ENCODE measurements around the gene C12orf76.

DNA sequence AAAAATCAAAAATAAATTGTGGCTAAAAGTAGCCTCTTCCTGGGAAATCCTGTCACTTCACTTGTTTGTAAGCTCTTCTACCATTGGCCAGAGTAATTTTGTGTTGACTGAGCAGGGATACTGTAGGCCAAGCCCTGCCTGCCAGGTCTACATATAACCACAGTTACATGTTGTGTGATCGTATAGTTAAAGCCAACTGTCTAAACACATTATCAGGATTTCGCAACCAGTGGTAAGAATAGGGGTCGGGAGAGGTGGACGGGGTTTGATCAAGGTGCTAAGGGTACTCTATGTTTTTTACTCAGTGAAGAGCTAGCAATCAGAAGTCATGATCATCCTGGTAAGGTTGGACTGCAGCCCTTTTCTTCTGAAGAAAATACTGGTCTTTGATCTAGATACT is 35.7 kb downstream of the C12orf76 start:
- TF ChIP-seq, protein P1, sequence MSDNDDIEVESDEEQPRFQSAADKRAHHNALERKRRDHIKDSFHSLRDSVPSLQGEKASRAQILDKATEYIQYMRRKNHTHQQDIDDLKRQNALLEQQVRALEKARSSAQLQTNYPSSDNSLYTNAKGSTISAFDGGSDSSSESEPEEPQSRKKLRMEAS (IDR thresholded peaks at IDR 0.05) = no peak
- no peak for TF ChIP-seq PBX3 (IDR thresholded peaks at IDR 0.05)
- no peak for TF ChIP-seq CTCF (IDR thresholded peaks at IDR 0.05)
- no peak for TF ChIP-seq ZFP36 (IDR thresholded peaks at IDR 0.05; ENCODE audit: borderline replicate concordance, partially characterized antibody)
- no peak for TF ChIP-seq JUN (IDR thresholded peaks at IDR 0.05)
- no peak for TF ChIP-seq POLR2A (IDR thresholded peaks at IDR 0.05; ENCODE audit: low read length)
- TF ChIP-seq EHF (CRISPR knock-in tag; IDR thresholded peaks at IDR 0.05) = no peak
- no peak for TF ChIP-seq NFE2L2 (conservative IDR thresholded peaks at IDR 0.05; ENCODE audit: low read length)
- TF ChIP-seq EHMT2 (IDR thresholded peaks at IDR 0.05; ENCODE audit: low read depth) = no peak
- no peak for TF ChIP-seq FOSL2 (IDR thresholded peaks at IDR 0.05)
- TF ChIP-seq FOSL2 (CRISPR knock-in tag; IDR thresholded peaks at IDR 0.05) = no peak
- TF ChIP-seq MAZ (IDR thresholded peaks at IDR 0.05; ENCODE audit: borderline replicate concordance, low read depth, low read length) = no peak
